Subcutaneous abdominal adipose tissue (tissue), 5 donors: ENCODE results near the gene LNPK.

ENCODE experiments used
- H3K27ac ChIP-seq: one replicate; pipeline ENCODE4 v1.7.0; 2013; ENCODE audit warnings: low read depth, mild to moderate bottlenecking, inconsistent platforms, low read length, moderate library complexity
- H3K27me3 ChIP-seq, 5 donors: one replicate each; pipeline ENCODE4 v1.7.0; 2013; ENCODE audit warnings: low read length in 5 of 5, inconsistent platforms in 1 of 5; ENCODE audit not compliant: control insufficient read depth in 5 of 5, insufficient read depth in 4 of 5
- H3K36me3 ChIP-seq, 5 donors: one replicate each; pipeline ENCODE4 v1.7.0; 2013; ENCODE audit warnings: low read length in 5 of 5; ENCODE audit not compliant: control insufficient read depth in 5 of 5, insufficient read depth in 5 of 5
- H3K4me1 ChIP-seq, 5 donors: one replicate each; pipeline ENCODE4 v1.7.0; 2013; ENCODE audit warnings: low read length in 5 of 5, mild to moderate bottlenecking in 3 of 5, moderate library complexity in 1 of 5; ENCODE audit not compliant: control insufficient read depth in 5 of 5, insufficient read depth in 5 of 5
- H3K4me3 ChIP-seq, 5 donors: one replicate each; pipeline ENCODE4 v1.7.0; 2013; ENCODE audit warnings: low read length in 5 of 5, low read depth in 1 of 5
- H3K9ac ChIP-seq, 5 donors: one replicate each; pipeline ENCODE4 v1.7.0; 2013; ENCODE audit warnings: low read length in 5 of 5, mild to moderate bottlenecking in 4 of 5, moderate library complexity in 3 of 5
- H3K9me3 ChIP-seq, 5 donors: one replicate each; pipeline ENCODE4 v1.7.0; 2013; ENCODE audit warnings: low read length in 5 of 5; ENCODE audit not compliant: control insufficient read depth in 5 of 5
- donor health status: healthy.
- donor health status: healthy.
- donor health status: healthy.
- donor health status: healthy.
- donor health status: healthy.

LNPK gene

DNA sequence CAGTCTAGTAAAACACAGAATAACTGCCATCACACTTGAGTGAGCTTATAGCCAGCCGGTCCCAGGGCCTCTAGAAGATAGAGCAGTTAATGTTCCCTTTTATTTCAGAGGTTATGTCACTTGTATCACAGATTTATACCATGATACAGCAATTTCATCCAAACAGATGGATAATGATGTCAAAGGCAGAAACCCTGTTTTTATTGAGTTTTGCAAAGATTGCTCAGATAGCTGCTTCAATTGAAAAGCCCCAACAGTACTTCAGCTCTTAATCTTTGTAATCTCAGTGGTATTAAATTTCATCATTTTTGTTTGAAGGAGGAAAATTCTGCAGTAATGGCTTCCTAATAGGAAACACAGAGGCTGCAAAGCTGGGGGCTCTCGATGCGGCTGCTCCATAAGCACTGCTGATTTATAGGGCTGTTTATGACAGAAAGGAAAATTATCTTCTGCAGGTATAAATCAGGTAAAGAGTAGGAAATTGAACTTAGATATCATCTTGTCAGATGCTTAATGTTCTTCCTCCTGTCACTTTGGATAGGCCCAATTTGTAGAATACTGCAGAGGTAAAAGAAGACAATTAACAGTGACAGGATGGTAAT is 112.3 kb downstream of the LNPK start:
- no peaks in the 10 kb centered on the region for H3K36me3 ChIP-seq
- no peaks in the 10 kb centered on the region for H3K27me3 ChIP-seq
- no peak overlapping the region for H3K9ac ChIP-seq
- H3K4me1 ChIP-seq, result no peaks in the 10 kb centered on the region
- H3K27ac ChIP-seq, result no peak overlapping the region
- H3K9me3 ChIP-seq, result no peaks in the 10 kb centered on the region
- no peak overlapping the region for H3K4me3 ChIP-seq

DNA sequence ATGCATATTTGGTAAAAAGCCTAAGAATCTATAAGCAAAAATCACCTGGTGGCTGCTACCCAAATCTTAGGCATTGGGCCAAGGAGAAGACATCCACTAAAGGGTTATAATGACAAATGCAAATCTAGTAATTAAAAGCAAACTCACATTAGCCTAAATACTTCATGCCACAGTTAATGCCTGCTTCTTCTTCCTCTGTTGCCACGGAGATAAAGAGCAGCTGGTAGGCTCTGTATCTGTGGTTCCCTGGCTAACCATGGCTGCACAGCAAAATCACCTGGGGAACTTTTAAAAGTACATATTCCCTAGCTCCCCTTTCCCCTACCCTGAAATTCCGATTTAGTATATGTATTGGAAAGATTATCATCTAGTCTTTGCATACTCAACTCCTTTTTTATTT is 114.3 kb downstream of the LNPK start:
- H3K4me3 ChIP-seq, result no peak overlapping the region

DNA sequence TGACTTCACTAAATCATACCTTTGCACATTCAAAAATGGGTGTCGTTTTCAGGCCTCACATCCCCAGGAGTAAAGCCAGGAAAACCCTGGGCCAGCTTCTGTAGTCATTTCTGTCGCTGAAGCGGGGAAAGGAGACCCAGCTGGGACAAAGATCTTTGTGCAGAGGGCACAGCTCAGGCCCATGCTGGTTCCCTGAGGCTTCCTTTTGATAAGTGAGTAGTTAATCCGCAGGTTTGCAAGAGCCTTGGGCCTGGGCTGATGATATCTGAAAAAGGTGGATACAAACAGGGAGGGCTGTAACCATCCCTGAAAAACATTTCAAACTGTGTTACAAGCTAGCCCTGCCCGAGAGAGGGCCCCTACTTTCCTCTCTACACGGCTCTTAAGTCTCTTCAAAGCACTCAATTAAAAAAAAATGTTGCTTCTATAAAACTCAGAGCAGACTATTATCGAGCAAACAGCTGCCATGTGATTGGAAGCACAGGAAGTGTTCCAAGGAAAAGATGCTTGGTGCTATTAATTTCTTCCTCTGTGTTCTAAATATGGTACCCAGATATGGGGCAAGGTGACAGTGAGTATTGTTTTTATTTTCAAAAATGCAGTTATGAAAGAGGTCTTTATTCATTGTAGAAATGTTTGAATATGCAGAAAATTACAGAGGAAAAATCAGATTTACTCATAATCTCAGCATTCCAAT is 117.2 kb downstream of the LNPK start:
- Histone ChIP-seq H3K9me3 (no peaks in the 10 kb centered on the region), H3K4me1 (no peaks in the 10 kb centered on the region), H3K27ac (no peak overlapping the region), H3K27me3 (peaks cover 0 to 4% (median 2%) of the 10 kb centered on the region in 5 donors), H3K36me3 (no peaks in the 10 kb centered on the region), H3K4me3 (no peak overlapping the region), H3K9ac (no peak overlapping the region)

More for the DNA sequence above, 114.3 kb downstream of the LNPK start:
- Histone ChIP-seq H3K4me1 (no peaks in the 10 kb centered on the region), H3K27me3 (peaks cover 0 to 4% (median 0%) of the 10 kb centered on the region in 5 donors), H3K9ac (no peak overlapping the region), H3K36me3 (no peaks in the 10 kb centered on the region), H3K9me3 (no peaks in the 10 kb centered on the region), H3K27ac (no peak overlapping the region)

DNA sequence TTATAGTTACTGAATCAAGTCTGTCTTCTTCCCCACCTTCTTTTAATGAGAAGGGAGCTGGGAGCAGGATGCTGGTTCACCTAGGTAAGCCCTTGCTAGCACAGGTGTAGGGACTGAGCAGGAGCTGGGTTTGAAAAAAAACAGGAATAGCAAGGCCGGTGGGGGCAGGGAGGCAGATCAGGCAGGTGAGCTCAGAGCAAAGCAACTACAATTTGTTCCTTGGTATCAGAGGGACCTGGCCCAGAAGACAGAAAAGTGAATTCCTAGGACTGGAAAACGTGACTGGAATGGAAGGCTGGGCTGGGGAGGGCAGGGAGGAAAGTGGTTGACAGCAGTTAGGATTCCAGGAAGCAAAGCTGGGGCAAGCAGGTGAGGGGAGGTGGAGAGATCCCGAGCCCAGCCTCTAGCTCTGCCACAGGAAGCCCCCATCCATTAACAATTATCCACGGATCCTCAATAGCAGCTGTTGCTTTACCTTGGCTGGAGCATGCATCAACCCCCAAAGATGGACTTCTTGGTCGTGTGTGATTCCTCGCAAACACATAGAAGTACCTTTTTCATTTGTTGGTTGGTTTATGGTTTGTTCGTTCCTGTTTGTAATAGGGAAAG is 118.4 kb downstream of the LNPK start:
- Histone ChIP-seq H3K9me3 (no peaks in the 10 kb centered on the region), H3K27me3 (peaks cover 0 to 4% (median 3%) of the 10 kb centered on the region in 5 donors), H3K36me3 (no peaks in the 10 kb centered on the region), H3K4me3 (no peak overlapping the region), H3K27ac (no peak overlapping the region), H3K9ac (no peak overlapping the region), H3K4me1 (peaks cover 0 to 1% (median under 1%) of the 10 kb centered on the region in 5 donors)

DNA sequence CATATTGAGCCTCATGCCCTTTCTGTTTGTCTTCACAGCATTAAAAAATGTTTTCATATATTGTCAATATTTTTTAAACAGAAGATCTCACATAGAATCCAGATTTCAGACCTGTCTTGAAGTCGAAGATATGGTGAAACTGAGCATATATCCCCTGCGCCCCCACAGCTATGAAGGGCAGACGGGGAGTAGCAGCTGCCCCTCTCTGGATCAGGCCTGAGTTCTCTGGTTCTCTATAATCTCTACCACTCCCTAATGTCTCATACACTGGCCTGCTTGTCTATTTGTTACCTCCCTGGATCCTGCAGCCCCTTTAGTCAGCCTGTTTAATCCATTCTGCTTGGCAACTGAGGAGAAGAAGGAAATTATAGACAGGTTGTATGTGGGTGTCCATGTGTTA is 122.4 kb downstream of the LNPK start:
- H3K27me3 ChIP-seq, result peaks cover 0 to 4% (median 3%) of the 10 kb centered on the region in 5 donors
- no peaks in the 10 kb centered on the region for H3K9me3 ChIP-seq
- no peak overlapping the region for H3K9ac ChIP-seq
- no peak overlapping the region for H3K4me3 ChIP-seq
- H3K4me1 ChIP-seq, result peaks cover 0 to 19% (median 17%) of the 10 kb centered on the region in 5 donors
- no peaks in the 10 kb centered on the region for H3K36me3 ChIP-seq
- H3K27ac ChIP-seq, result no peak overlapping the region

DNA sequence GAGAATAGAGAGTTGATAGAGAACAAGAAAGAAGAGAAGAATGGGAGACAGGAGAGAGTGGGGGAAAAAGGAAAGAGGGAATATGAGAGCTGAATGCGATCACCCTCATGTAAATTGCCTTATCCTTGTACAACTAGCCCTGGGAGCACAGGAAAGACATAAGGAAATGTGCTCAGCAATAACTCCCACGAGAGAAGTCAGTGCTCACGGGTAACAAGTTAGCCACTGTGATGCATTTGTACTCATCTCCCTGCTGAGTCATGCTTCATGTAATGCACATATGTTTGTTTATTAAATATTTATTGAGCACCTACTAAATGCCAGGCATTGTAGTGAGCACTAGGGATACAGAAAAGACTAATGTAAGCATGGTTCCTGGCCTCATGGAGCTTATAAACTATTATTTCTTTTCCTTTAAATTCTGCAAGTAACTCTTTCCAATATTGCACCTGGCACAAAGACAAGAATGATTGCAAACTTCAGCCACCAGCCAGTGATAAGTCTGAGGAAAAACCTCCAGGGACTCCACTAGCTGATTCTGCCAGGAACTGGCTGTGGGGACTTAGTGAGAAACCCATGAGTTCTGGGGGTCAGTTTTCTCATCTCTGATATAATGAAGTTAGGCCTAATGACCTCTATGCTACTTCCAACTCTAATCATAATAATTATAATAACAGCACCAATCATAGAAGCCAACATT is 124.1 kb downstream of the LNPK start:
- Histone ChIP-seq H3K27ac (no peak overlapping the region), H3K36me3 (no peaks in the 10 kb centered on the region), H3K4me3 (no peak overlapping the region), H3K9ac (no peak overlapping the region), H3K9me3 (no peaks in the 10 kb centered on the region), H3K27me3 (peaks cover 0 to 4% (median 0%) of the 10 kb centered on the region in 5 donors), H3K4me1 (peaks cover 0 to 19% (median 17%) of the 10 kb centered on the region in 5 donors)

DNA sequence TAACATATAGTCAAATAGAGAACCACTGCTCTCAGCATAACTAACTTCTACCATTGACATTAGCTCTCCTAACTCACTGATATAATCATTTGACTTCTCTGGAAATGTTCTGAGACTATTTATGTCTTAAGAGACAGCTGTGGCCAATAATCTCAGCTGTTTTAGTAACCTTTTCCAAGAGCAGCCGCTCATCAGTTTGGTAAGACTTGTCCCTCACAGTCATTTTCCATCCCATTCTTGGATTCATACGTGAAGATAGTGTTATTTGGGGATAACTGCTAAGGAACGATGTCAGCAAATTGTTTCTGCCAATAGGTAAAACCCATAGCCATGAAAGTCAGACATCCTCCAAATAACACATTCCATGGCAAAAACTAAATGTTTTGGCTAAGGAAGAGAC is 127.8 kb downstream of the LNPK start:
- H3K27me3 ChIP-seq, result no peaks in the 10 kb centered on the region
- H3K4me3 ChIP-seq, result no peak overlapping the region
- no peak overlapping the region for H3K27ac ChIP-seq
- H3K36me3 ChIP-seq, result no peaks in the 10 kb centered on the region
- peaks cover 0 to 24% (median 17%) of the 10 kb centered on the region in 5 donors for H3K4me1 ChIP-seq
- no peaks in the 10 kb centered on the region for H3K9me3 ChIP-seq
- H3K9ac ChIP-seq, result no peak overlapping the region
